GM23338 (cell line): Measurements from ENCODE around the gene LRMDA. TPM values are rescaled to one million over a fixed set of nuclear protein-coding genes. Genes with fewer than 3 reads are reported as not detected.

Source experiments
- ATAC-seq: fragments of 200-7000 bp; cut with Tn5 transposase; 3 replicates; pipeline ENCODE4 v1.9.1; 2020
- DNase-seq: peaks from one replicate; pipeline ENCODE4 v3.0.0-alpha.2; 2015; ENCODE audit warnings: low spot score
- H2AFZ ChIP-seq: fragments of 200-600 bp; sonication (generic); 2 replicates; pipeline ENCODE4 v1.8.0; 2016; ENCODE audit warnings: antibody characterized with exemption, mild to moderate bottlenecking, moderate library complexity
- H3F3A ChIP-seq: fragments of 200-600 bp; sonication (generic); replicated peaks from 2 replicates; pipeline ENCODE4 v1.8.0; 2017; ENCODE audit warnings: antibody characterized with exemption, mixed run types, low read depth
- H3K27ac ChIP-seq: fragments of 200-600 bp; sonication (generic); 2 replicates; pipeline ENCODE4 v1.6.1; 2016; ENCODE audit warnings: low read depth
- H3K27me3 ChIP-seq: fragments of 200-600 bp; sonication (generic); 2 replicates; pipeline ENCODE4 v1.8.0; 2016; ENCODE audit warnings: mild to moderate bottlenecking, mixed run types, moderate library complexity; ENCODE audit not compliant: insufficient read depth
- H3K36me3 ChIP-seq: fragments of 200-600 bp; sonication (generic); 2 replicates; pipeline ENCODE4 v1.8.0; 2016; ENCODE audit warnings: mild to moderate bottlenecking; ENCODE audit not compliant: insufficient read depth
- H3K4me1 ChIP-seq: fragments of 200-600 bp; sonication (generic); 2 replicates; pipeline ENCODE4 v1.8.0; 2016; ENCODE audit warnings: mild to moderate bottlenecking, moderate library complexity; ENCODE audit not compliant: insufficient read depth
- H3K4me2 ChIP-seq: fragments of 200-600 bp; sonication (generic); 2 replicates; pipeline ENCODE4 v1.7.1; 2017; ENCODE audit warnings: mixed run types
- H3K4me3 ChIP-seq: fragments of 200-600 bp; sonication (generic); 2 replicates; pipeline ENCODE4 v1.6.1; 2016; ENCODE audit warnings: mixed run types
- H3K79me2 ChIP-seq: fragments of 200-600 bp; sonication (generic); replicated peaks from 2 replicates; pipeline ENCODE4 v1.8.0; 2017; ENCODE audit warnings: mild to moderate bottlenecking; ENCODE audit not compliant: insufficient read depth
- H3K9me2 ChIP-seq: fragments of 200-600 bp; sonication (generic); 2 replicates; pipeline ENCODE4 v1.8.0; 2017; ENCODE audit not compliant: insufficient read depth
- H4K20me1 ChIP-seq: fragments of 200-600 bp; sonication (generic); replicated peaks from 2 replicates; pipeline ENCODE4 v1.8.0; 2017; ENCODE audit warnings: mild to moderate bottlenecking; ENCODE audit not compliant: insufficient read depth
- H3K27ac Mint-ChIP-seq: 2 replicates; pipeline ENCODE4 v1.8.0; 2020; ENCODE audit warnings: inconsistent platforms, mild to moderate bottlenecking, moderate library complexity, mixed read lengths
- H3K27me3 Mint-ChIP-seq: 3 replicates; pipeline ENCODE4 v1.8.0; 2022; ENCODE audit warnings: low read depth, mild to moderate bottlenecking, moderate library complexity, mixed read lengths, inconsistent platforms; ENCODE audit not compliant: insufficient read depth, poor library complexity
- H3K36me3 Mint-ChIP-seq: 3 replicates; pipeline ENCODE4 v1.8.0; 2021; ENCODE audit warnings: low read depth, mild to moderate bottlenecking, inconsistent platforms, moderate library complexity, mixed read lengths
- H3K4me1 Mint-ChIP-seq: 3 replicates; pipeline ENCODE4 v1.8.0; 2020; ENCODE audit warnings: mild to moderate bottlenecking, inconsistent platforms, mixed read lengths
- H3K4me3 Mint-ChIP-seq: 3 replicates; pipeline ENCODE4 v1.8.0; 2021; ENCODE audit warnings: moderate library complexity, mild to moderate bottlenecking, inconsistent platforms, mixed read lengths
- H3K9me3 Mint-ChIP-seq: 3 replicates; pipeline ENCODE4 v1.8.0; 2020; ENCODE audit warnings: moderate library complexity, mild to moderate bottlenecking, inconsistent platforms, mixed read lengths
- CREB1 ChIP-seq: fragments of 250-450 bp; sonication (Bioruptor Pico); IDR thresholded peaks from 2 replicates; pipeline ENCODE4 v1.5.0; 2020; ENCODE audit warnings: low read depth, mild to moderate bottlenecking, moderate library complexity
- EZH2 ChIP-seq: fragments of 200-600 bp; sonication (generic); IDR thresholded peaks from one replicate; pipeline ENCODE4 v1.8.0; 2017; ENCODE audit warnings: antibody characterized with exemption, mild to moderate bottlenecking, low read depth; ENCODE audit not compliant: unreplicated experiment
- EZH2phosphoT487 ChIP-seq: fragments of 200-600 bp; sonication (generic); IDR thresholded peaks from one replicate; pipeline ENCODE4 v1.8.1; 2018; ENCODE audit warnings: antibody characterized with exemption; ENCODE audit not compliant: unreplicated experiment
- JUNB ChIP-seq: IDR thresholded peaks from one replicate; pipeline ENCODE4 v1.6.1; 2016; ENCODE audit warnings: antibody characterized with exemption; ENCODE audit not compliant: unreplicated experiment
- NANOG ChIP-seq: IDR thresholded peaks from 2 replicates; pipeline ENCODE4 v1.6.1; 2016; ENCODE audit warnings: antibody characterized with exemption, borderline replicate concordance
- POLR2AphosphoS5 ChIP-seq: IDR thresholded peaks from 2 replicates; pipeline ENCODE4 v1.6.1; 2016; ENCODE audit warnings: antibody characterized with exemption, low read depth
- STAT1 ChIP-seq: IDR thresholded peaks from one replicate; pipeline ENCODE4 v1.6.1; 2016; ENCODE audit warnings: antibody characterized with exemption; ENCODE audit not compliant: unreplicated experiment
- ZNF114 ChIP-seq: fragments of 250-450 bp; sonication (Bioruptor Pico); IDR thresholded peaks from 2 replicates; pipeline ENCODE4 v1.5.0; 2020; ENCODE audit warnings: mild to moderate bottlenecking, moderate library complexity
- ZNF331 ChIP-seq: fragments of 250-450 bp; sonication (Bioruptor Pico); IDR thresholded peaks from 2 replicates; pipeline ENCODE4 v1.5.0; 2020; ENCODE audit warnings: low read depth, mild to moderate bottlenecking, moderate library complexity
- polyA plus RNA-seq: library from polyadenylated mRNA; unstranded; fragments of >200 nt; fragmentation: Nextera tagmentation; extraction: Ambion mirVana; gene quantifications from 2 replicates; pipeline ENCODE4 v1.2.1, GENCODE V29; 2016
- total RNA-seq: library from RNA; depleted of rRNA; stranded (reverse); fragments of >200 nt; shearing (Covaris generic); gene quantifications from 2 replicates; pipeline ENCODE4 v1.2.3, GENCODE V29; 2014
- TF ChIP-seq, protein P1 (sequence below): fragments of 250-450 bp; sonication (Bioruptor Pico); IDR thresholded peaks from 2 replicates; pipeline ENCODE4 v1.5.0; 2020; ENCODE audit warnings: mild to moderate bottlenecking, moderate library complexity
- TF ChIP-seq, protein P2 (sequence below), 2 experiments: fragments of 200-600 bp in 1 of 2; sonication (generic) in 1 of 2; conservative IDR thresholded peaks; 2 replicates each; pipeline versions ENCODE4 v1.5.1 to v1.6.1; 2016 to 2017; ENCODE audit warnings: antibody characterized with exemption in 2 of 2, low read depth in 2 of 2, mild to moderate bottlenecking in 2 of 2, moderate library complexity in 1 of 2
- TF ChIP-seq, protein P3 (sequence below): IDR thresholded peaks from one replicate; pipeline ENCODE4 v1.6.1; 2018; ENCODE audit warnings: antibody characterized with exemption; ENCODE audit not compliant: unreplicated experiment
- TF ChIP-seq, protein P4 (sequence below): IDR thresholded peaks from 2 replicates; pipeline ENCODE4 v1.6.1; 2016; ENCODE audit warnings: antibody characterized with exemption

LRMDA gene
- total and polyA plus RNA-seq, 2 experiments from 2014 or later, result 0.90 to 1.8 TPM

DNA sequence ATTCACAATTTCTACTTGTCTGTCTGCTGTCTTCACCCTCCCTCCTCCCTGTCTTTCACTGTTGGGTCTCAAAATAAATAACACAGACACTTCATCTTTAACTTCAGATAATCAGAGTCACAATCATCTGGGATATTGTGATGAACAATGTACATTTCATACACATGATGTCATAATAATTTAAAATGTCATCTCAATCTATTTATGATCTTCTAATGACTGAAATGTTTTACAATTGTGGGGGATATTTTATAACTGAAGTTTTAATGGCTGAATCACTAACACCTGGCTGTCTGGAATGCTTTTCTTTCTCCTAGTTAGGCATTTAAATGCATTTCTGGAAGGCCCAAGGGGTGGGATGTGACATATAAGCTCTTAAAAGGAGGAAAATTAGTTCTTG, 859.8 kb downstream of the LRMDA start:
- Mint-ChIP-seq H3K27ac (no peak overlapping the region), H3K9me3 (no peaks in the 10 kb centered on the region), H3K36me3 (no peaks in the 10 kb centered on the region), H3K4me1 (no peaks in the 10 kb centered on the region), H3K27me3 (no peaks in the 10 kb centered on the region), H3K4me3 (no peak overlapping the region)
- Histone ChIP-seq H3K4me2 (no peak overlapping the region), H3K27me3 (no peaks in the 10 kb centered on the region), H3K79me2 (no peaks in the 10 kb centered on the region), H3K36me3 (no peaks in the 10 kb centered on the region), H3K9me2 (peaks cover 3% of the 10 kb centered on the region; the same call in 1 of the 2 replicates), H3K4me3 (no peak overlapping the region), H2AFZ (no peak overlapping the region), H4K20me1 (no peaks in the 10 kb centered on the region), H3K27ac (no peak overlapping the region), H3K4me1 (no peaks in the 10 kb centered on the region), H3F3A (no peaks in the 10 kb centered on the region)
- TF ChIP-seq ZNF331, result no peak
- TF ChIP-seq STAT1, result no peak
- TF ChIP-seq, protein P1, sequence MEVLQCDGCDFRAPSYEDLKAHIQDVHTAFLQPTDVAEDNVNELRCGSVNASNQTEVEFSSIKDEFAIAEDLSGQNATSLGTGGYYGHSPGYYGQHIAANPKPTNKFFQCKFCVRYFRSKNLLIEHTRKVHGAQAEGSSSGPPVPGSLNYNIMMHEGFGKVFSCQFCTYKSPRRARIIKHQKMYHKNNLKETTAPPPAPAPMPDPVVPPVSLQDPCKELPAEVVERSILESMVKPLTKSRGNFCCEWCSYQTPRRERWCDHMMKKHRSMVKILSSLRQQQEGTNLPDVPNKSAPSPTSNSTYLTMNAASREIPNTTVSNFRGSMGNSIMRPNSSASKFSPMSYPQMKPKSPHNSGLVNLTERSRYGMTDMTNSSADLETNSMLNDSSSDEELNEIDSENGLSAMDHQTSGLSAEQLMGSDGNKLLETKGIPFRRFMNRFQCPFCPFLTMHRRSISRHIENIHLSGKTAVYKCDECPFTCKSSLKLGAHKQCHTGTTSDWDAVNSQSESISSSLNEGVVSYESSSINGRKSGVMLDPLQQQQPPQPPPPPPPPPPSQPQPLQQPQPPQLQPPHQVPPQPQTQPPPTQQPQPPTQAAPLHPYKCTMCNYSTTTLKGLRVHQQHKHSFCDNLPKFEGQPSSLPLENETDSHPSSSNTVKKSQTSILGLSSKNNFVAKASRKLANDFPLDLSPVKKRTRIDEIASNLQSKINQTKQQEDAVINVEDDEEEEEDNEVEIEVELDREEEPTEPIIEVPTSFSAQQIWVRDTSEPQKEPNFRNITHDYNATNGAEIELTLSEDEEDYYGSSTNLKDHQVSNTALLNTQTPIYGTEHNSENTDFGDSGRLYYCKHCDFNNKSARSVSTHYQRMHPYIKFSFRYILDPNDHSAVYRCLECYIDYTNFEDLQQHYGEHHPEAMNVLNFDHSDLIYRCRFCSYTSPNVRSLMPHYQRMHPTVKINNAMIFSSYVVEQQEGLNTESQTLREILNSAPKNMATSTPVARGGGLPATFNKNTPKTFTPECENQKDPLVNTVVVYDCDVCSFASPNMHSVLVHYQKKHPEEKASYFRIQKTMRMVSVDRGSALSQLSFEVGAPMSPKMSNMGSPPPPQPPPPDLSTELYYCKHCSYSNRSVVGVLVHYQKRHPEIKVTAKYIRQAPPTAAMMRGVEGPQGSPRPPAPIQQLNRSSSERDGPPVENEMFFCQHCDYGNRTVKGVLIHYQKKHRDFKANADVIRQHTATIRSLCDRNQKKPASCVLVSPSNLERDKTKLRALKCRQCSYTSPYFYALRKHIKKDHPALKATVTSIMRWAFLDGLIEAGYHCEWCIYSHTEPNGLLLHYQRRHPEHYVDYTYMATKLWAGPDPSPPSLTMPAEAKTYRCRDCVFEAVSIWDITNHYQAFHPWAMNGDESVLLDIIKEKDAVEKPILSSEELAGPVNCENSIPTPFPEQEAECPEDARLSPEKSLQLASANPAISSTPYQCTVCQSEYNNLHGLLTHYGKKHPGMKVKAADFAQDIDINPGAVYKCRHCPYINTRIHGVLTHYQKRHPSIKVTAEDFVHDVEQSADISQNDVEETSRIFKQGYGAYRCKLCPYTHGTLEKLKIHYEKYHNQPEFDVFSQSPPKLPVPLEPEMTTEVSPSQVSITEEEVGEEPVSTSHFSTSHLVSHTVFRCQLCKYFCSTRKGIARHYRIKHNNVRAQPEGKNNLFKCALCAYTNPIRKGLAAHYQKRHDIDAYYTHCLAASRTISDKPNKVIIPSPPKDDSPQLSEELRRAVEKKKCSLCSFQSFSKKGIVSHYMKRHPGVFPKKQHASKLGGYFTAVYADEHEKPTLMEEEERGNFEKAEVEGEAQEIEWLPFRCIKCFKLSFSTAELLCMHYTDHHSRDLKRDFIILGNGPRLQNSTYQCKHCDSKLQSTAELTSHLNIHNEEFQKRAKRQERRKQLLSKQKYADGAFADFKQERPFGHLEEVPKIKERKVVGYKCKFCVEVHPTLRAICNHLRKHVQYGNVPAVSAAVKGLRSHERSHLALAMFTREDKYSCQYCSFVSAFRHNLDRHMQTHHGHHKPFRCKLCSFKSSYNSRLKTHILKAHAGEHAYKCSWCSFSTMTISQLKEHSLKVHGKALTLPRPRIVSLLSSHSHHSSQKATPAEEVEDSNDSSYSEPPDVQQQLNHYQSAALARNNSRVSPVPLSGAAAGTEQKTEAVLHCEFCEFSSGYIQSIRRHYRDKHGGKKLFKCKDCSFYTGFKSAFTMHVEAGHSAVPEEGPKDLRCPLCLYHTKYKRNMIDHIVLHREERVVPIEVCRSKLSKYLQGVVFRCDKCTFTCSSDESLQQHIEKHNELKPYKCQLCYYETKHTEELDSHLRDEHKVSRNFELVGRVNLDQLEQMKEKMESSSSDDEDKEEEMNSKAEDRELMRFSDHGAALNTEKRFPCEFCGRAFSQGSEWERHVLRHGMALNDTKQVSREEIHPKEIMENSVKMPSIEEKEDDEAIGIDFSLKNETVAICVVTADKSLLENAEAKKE (CRISPR knock-in tag), result no peak
- TF ChIP-seq, protein P2, sequence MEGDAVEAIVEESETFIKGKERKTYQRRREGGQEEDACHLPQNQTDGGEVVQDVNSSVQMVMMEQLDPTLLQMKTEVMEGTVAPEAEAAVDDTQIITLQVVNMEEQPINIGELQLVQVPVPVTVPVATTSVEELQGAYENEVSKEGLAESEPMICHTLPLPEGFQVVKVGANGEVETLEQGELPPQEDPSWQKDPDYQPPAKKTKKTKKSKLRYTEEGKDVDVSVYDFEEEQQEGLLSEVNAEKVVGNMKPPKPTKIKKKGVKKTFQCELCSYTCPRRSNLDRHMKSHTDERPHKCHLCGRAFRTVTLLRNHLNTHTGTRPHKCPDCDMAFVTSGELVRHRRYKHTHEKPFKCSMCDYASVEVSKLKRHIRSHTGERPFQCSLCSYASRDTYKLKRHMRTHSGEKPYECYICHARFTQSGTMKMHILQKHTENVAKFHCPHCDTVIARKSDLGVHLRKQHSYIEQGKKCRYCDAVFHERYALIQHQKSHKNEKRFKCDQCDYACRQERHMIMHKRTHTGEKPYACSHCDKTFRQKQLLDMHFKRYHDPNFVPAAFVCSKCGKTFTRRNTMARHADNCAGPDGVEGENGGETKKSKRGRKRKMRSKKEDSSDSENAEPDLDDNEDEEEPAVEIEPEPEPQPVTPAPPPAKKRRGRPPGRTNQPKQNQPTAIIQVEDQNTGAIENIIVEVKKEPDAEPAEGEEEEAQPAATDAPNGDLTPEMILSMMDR (conservative IDR thresholded peaks at IDR 0.05; ENCODE audit: low read depth in 2 of 2), result no peak
- TF ChIP-seq CREB1 (CRISPR knock-in tag), result no peak
- TF ChIP-seq POLR2AphosphoS5, result no peak
- no peak for TF ChIP-seq EZH2phosphoT487
- no peak for TF ChIP-seq ZNF114 (CRISPR knock-in tag)
- TF ChIP-seq, protein P3, sequence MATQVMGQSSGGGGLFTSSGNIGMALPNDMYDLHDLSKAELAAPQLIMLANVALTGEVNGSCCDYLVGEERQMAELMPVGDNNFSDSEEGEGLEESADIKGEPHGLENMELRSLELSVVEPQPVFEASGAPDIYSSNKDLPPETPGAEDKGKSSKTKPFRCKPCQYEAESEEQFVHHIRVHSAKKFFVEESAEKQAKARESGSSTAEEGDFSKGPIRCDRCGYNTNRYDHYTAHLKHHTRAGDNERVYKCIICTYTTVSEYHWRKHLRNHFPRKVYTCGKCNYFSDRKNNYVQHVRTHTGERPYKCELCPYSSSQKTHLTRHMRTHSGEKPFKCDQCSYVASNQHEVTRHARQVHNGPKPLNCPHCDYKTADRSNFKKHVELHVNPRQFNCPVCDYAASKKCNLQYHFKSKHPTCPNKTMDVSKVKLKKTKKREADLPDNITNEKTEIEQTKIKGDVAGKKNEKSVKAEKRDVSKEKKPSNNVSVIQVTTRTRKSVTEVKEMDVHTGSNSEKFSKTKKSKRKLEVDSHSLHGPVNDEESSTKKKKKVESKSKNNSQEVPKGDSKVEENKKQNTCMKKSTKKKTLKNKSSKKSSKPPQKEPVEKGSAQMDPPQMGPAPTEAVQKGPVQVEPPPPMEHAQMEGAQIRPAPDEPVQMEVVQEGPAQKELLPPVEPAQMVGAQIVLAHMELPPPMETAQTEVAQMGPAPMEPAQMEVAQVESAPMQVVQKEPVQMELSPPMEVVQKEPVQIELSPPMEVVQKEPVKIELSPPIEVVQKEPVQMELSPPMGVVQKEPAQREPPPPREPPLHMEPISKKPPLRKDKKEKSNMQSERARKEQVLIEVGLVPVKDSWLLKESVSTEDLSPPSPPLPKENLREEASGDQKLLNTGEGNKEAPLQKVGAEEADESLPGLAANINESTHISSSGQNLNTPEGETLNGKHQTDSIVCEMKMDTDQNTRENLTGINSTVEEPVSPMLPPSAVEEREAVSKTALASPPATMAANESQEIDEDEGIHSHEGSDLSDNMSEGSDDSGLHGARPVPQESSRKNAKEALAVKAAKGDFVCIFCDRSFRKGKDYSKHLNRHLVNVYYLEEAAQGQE, result no peak
- no peak for TF ChIP-seq JUNB
- TF ChIP-seq, protein P4, sequence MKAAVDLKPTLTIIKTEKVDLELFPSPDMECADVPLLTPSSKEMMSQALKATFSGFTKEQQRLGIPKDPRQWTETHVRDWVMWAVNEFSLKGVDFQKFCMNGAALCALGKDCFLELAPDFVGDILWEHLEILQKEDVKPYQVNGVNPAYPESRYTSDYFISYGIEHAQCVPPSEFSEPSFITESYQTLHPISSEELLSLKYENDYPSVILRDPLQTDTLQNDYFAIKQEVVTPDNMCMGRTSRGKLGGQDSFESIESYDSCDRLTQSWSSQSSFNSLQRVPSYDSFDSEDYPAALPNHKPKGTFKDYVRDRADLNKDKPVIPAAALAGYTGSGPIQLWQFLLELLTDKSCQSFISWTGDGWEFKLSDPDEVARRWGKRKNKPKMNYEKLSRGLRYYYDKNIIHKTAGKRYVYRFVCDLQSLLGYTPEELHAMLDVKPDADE, result no peak
- TF ChIP-seq NANOG, result no peak
- TF ChIP-seq EZH2, result no peak
- no peak for DNase-seq
- ATAC-seq, result no peak
